ENCODE data around the gene PCLO. TPM values are rescaled to one million over a fixed set of nuclear protein-coding genes. Genes with fewer than 3 reads are reported as not detected.

PCLO gene
- total RNA-seq, 3 donors from 2014 or later = 5.3 to 20.9 (median 5.9) TPM

GRCh38 chr7:83142365-83142764 lies 20.3 kb downstream of the PCLO start:
- Histone ChIP-seq H3K27me3 (no peaks in the 10 kb centered on the region), H3K9me3 (no peaks in the 10 kb centered on the region), H3K4me1 (no peaks in the 10 kb centered on the region), H3K27ac (no peak overlapping the region), H3K36me3 (no peaks in the 10 kb centered on the region), H3K4me3 (no peak overlapping the region)
- no peak for DNase-seq (ENCODE audit: low spot score in 2 of 2)
- intact Hi-C loops (cut with DNase I; ENCODE audit: low total_unique reads) = no loop called here
- TF ChIP-seq, protein P1, sequence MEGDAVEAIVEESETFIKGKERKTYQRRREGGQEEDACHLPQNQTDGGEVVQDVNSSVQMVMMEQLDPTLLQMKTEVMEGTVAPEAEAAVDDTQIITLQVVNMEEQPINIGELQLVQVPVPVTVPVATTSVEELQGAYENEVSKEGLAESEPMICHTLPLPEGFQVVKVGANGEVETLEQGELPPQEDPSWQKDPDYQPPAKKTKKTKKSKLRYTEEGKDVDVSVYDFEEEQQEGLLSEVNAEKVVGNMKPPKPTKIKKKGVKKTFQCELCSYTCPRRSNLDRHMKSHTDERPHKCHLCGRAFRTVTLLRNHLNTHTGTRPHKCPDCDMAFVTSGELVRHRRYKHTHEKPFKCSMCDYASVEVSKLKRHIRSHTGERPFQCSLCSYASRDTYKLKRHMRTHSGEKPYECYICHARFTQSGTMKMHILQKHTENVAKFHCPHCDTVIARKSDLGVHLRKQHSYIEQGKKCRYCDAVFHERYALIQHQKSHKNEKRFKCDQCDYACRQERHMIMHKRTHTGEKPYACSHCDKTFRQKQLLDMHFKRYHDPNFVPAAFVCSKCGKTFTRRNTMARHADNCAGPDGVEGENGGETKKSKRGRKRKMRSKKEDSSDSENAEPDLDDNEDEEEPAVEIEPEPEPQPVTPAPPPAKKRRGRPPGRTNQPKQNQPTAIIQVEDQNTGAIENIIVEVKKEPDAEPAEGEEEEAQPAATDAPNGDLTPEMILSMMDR (IDR thresholded peaks at IDR 0.05) = no peak
- no peak for TF ChIP-seq POLR2A (IDR thresholded peaks at IDR 0.05)
- no peak for TF ChIP-seq POLR2AphosphoS5 (IDR thresholded peaks at IDR 0.05)

GRCh38 chr7:83141927-83142326 lies 20.8 kb downstream of the PCLO start:
- TF ChIP-seq, protein P1 (IDR thresholded peaks at IDR 0.05) = no peak
- TF ChIP-seq POLR2AphosphoS5 (IDR thresholded peaks at IDR 0.05) = no peak
- no peak for TF ChIP-seq POLR2A (IDR thresholded peaks at IDR 0.05)
- Histone ChIP-seq H3K27ac (no peak overlapping the region), H3K4me3 (no peak overlapping the region), H3K4me1 (no peaks in the 10 kb centered on the region), H3K36me3 (no peaks in the 10 kb centered on the region), H3K27me3 (no peaks in the 10 kb centered on the region), H3K9me3 (no peaks in the 10 kb centered on the region)
- intact Hi-C loops (cut with DNase I; ENCODE audit: low total_unique reads) = no loop called here
- no peak for DNase-seq (ENCODE audit: low spot score in 2 of 2)

- H3K9me3 ChIP-seq = no peaks in the 10 kb centered on the region
- intact Hi-C loops (cut with DNase I; ENCODE audit: low total_unique reads) = no loop called here
- H3K36me3 ChIP-seq = no peaks in the 10 kb centered on the region
- H3K27me3 ChIP-seq = no peaks in the 10 kb centered on the region
- no peak for DNase-seq (ENCODE audit: low spot score in 2 of 2)
- H3K4me1 ChIP-seq = no peaks in the 10 kb centered on the region
- TF ChIP-seq POLR2AphosphoS5 (IDR thresholded peaks at IDR 0.05) = no peak
- TF ChIP-seq, protein P1 (IDR thresholded peaks at IDR 0.05) = no peak
- TF ChIP-seq POLR2A (IDR thresholded peaks at IDR 0.05) = no peak
- H3K27ac ChIP-seq = no peak overlapping the region
- no peak overlapping the region for H3K4me3 ChIP-seq
These were observed 31.8 kb downstream of the PCLO start for GRCh38 chr7:83130623-83131545.

GRCh38 chr7:83130191-83130590 lies 32.5 kb downstream of the PCLO start:
- TF ChIP-seq POLR2AphosphoS5 (IDR thresholded peaks at IDR 0.05) = no peak
- H3K4me1 ChIP-seq = no peaks in the 10 kb centered on the region
- no peak for DNase-seq (ENCODE audit: low spot score in 2 of 2)
- intact Hi-C loops (cut with DNase I; ENCODE audit: low total_unique reads) = no loop called here
- H3K36me3 ChIP-seq = no peaks in the 10 kb centered on the region
- H3K9me3 ChIP-seq = no peaks in the 10 kb centered on the region
- no peak overlapping the region for H3K27ac ChIP-seq
- no peak overlapping the region for H3K4me3 ChIP-seq
- no peaks in the 10 kb centered on the region for H3K27me3 ChIP-seq

GRCh38 chr7:83119494-83119893 lies 43.2 kb downstream of the PCLO start:
- Histone ChIP-seq H3K4me1 (no peaks in the 10 kb centered on the region), H3K27ac (no peak overlapping the region), H3K4me3 (no peak overlapping the region), H3K27me3 (no peaks in the 10 kb centered on the region), H3K36me3 (no peaks in the 10 kb centered on the region), H3K9me3 (peaks cover 0 to 28% of the 10 kb centered on the region in 2 donors)
- TF ChIP-seq POLR2A (IDR thresholded peaks at IDR 0.05) = no peak
- no peak for TF ChIP-seq POLR2AphosphoS5 (IDR thresholded peaks at IDR 0.05)
- TF ChIP-seq, protein P1 (IDR thresholded peaks at IDR 0.05) = no peak
- intact Hi-C loops (cut with DNase I; ENCODE audit: low total_unique reads) = no loop called here
- DNase-seq (ENCODE audit: low spot score in 2 of 2) = no peak
